Fibroblast of pulmonary artery (primary cell): ENCODE measurements around the gene VWC2L.

Experiments
- DNase-seq: peaks from one replicate; pipeline ENCODE4 v3.0.0-alpha.2; 2010; ENCODE audit warnings: low read depth
- H3K4me3 ChIP-seq: replicated peaks from 2 replicates; pipeline ENCODE4 v1.5.1; 2011; ENCODE audit warnings: low read depth, mild to moderate bottlenecking, control low read depth, low read length, moderate library complexity
- TF ChIP-seq, protein P1 (sequence below): IDR thresholded peaks from 2 replicates; pipeline ENCODE4 v1.5.1; 2011; ENCODE audit warnings: mild to moderate bottlenecking, control low read depth, low read length, inconsistent platforms; ENCODE audit errors: missing control alignments

The VWC2L gene

DNA sequence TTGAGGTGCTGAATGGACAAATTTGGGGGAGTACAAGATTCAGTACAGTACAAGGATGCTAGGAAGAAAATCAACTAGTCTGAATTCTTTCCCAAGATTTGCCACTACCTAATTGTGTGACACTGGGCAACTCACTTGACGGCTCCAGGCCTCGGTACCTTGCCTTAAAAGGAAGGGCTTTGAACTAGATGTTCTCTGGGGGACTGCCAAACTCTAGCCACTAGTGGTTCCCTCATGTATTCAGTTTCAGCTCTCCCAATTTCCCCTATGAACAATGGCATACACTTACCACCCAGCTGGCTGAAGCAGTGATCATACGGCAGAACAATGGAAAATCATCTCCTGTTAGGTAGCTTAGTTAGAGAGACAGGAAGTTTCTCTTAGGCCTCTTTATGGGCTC, 73.4 kb downstream of the VWC2L start:
- TF ChIP-seq, protein P1, sequence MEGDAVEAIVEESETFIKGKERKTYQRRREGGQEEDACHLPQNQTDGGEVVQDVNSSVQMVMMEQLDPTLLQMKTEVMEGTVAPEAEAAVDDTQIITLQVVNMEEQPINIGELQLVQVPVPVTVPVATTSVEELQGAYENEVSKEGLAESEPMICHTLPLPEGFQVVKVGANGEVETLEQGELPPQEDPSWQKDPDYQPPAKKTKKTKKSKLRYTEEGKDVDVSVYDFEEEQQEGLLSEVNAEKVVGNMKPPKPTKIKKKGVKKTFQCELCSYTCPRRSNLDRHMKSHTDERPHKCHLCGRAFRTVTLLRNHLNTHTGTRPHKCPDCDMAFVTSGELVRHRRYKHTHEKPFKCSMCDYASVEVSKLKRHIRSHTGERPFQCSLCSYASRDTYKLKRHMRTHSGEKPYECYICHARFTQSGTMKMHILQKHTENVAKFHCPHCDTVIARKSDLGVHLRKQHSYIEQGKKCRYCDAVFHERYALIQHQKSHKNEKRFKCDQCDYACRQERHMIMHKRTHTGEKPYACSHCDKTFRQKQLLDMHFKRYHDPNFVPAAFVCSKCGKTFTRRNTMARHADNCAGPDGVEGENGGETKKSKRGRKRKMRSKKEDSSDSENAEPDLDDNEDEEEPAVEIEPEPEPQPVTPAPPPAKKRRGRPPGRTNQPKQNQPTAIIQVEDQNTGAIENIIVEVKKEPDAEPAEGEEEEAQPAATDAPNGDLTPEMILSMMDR: no peak
- H3K4me3 ChIP-seq: no peak overlapping the region
- no peak for DNase-seq

DNA sequence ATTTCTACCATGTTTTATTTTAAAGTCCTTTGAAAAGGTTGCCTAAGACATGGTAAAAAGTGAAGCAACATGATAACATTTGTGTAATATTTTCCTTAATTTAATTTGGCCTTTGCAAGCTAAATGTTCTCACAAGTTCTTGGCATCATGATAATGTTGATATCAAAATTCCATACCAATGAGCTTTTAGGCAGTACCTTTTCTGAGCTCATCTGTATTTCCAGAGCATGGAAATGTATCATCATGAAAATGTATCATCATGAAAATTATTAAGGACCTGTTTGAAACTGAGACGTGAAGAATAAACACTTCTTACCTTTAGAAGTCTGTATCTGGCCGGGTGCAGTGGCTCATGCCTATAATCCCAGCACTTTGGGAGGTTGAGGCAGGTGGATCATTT, 73.8 kb downstream of the VWC2L start:
- TF ChIP-seq, protein P1: no peak
- no peak overlapping the region for H3K4me3 ChIP-seq
- DNase-seq: no peak

DNA sequence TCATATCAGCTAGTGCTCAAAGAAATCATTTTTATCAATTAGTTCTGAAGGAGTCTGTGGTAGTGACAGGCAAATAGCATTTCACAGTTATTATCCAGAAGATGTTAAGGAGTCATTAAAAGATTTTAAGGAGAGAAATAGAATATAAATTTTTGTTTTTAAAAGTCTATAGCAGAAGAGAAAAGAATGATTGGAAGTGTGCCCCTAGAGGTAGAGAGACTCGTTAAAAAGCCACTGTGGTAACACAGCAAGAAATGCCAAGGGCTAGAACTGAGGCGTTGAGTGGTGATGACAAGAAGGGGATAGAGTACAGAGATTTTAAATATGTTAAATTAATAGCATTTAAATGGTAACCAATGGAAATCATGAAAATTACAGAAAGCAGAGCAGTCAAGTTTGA, 78.3 kb downstream of the VWC2L start:
- DNase-seq: no peak
- TF ChIP-seq, protein P1: no peak
- H3K4me3 ChIP-seq: no peak overlapping the region

DNA sequence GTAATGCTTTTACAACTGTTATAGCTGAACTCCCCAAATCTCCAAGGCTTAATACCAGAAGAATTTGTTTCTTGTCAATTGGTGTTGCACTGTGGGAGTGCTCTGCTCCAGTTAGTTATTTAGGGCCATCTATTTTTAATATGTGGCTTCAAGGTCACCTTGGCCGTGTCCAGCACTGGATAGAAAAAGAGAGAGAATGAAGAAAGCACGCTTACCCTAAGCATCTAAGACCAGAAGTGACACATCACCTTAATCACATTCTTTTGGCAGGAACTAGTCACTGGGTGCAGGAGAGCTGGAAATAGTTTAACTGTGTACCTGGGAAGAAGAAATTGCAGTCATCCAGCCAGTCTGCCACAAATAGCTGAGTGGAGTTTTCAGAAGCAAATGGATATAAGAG, 78.8 kb downstream of the VWC2L start:
- TF ChIP-seq, protein P1: no peak
- DNase-seq: no peak
- no peak overlapping the region for H3K4me3 ChIP-seq

DNA sequence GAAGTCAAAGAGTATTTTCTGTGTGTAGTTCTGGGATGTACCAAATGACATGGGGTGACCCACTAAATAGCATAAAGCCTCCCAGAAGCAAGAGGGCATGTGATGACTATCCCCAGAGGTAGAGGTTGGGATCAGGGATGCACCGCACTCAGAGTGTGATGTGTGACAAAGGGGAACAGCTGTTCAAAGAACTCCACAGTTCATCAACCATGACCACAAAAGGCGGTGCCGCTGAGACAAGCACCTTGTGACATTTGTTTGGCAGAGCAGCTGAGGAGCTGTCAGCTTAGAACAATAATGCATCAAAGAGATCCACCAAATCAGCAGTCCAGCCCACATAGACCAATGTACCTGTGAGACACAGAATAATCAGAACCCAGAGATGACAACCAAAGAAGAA, 81.3 kb downstream of the VWC2L start:
- no peak overlapping the region for H3K4me3 ChIP-seq
- no peak for DNase-seq
- TF ChIP-seq, protein P1: no peak

DNA sequence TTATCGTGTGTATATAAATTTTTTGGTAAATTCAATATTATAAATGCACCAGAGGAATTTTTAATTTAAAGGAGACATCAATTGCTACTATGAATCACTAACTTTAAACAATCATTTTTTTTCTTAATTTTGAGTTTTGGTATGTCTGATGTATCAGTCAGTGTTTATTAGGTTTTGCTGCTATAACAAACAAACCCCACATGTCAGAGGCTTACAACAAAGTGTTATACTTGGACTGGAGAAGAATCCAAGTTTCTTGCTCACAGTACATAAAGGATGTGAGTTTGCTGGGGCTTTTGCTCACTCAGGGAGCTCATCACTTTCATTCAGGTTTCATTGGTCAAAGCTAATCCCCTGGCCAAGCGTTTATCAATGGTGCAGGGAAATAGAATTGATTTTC, 81.8 kb downstream of the VWC2L start:
- H3K4me3 ChIP-seq: no peak overlapping the region
- TF ChIP-seq, protein P1: no peak
- DNase-seq: no peak

DNA sequence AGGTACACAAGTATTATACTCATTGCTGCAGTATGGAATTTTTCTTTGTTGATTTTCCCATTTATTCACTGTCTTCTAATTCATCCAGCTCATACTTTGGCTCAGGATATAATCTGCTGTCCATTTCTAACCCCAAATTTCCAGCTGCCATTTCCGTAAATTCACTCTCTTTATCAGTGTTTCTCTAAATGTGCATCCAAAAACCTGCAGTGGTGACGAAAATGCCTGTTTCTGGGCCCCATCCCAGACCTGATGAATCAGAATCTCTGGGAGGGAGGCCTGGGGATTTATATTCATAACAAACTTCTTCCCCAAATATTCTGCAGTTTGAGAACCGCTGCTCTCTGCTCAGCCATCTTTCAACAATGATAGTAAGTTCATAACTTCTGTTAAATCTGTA, 86.6 kb downstream of the VWC2L start:
- no peak overlapping the region for H3K4me3 ChIP-seq
- TF ChIP-seq, protein P1: no peak
- DNase-seq: no peak
